SK-N-MC (cell line): ENCODE results near the gene AADACL4.

Experiments used
- EZH2 ChIP-seq: fragments of 200-600 bp; sonication (generic); IDR thresholded peaks from one replicate; pipeline ENCODE4 v1.6.1; 2017; ENCODE audit warnings: antibody characterized with exemption
- POLR2AphosphoS5 ChIP-seq: IDR thresholded peaks from 2 replicates; pipeline ENCODE4 v1.6.1; 2012; ENCODE audit warnings: mild to moderate bottlenecking, low read depth, low read length, borderline replicate concordance

- TF ChIP-seq EZH2 (no peak), POLR2AphosphoS5 (no peak)
Measured at GRCh38 chr1:12692967-12693782, 49.3 kb downstream of the AADACL4 start.
